Tibial nerve (tissue), 4 donors: ENCODE measurements around the gene KRT16. TPM values are rescaled to one million over a fixed set of nuclear protein-coding genes. Genes with fewer than 3 reads are reported as not detected.
"Not testable (repeated sequence)": the region's sequence is repeated elsewhere in the genome, so short reads cannot be mapped to it uniquely, and the experiment has no call there.

Experiments
- DNase-seq, 2 donors: peaks; one replicate each; pipeline ENCODE4 v3.0.0-alpha.2; 2019; ENCODE audit warnings: low spot score in 2 of 2
- H3K27ac ChIP-seq, 4 donors: fragments of 200-600 bp; sonication (generic) in 3 of 4; one replicate each; pipeline ENCODE4 v1.5.1; 2017 to 2019; ENCODE audit warnings: mild to moderate bottlenecking in 1 of 4
- H3K27me3 ChIP-seq, 2 donors: fragments of 200-600 bp; sonication (generic) in 1 of 2; one replicate each; pipeline versions ENCODE4 v1.5.1 to v1.6.0; 2017 to 2019
- H3K36me3 ChIP-seq, 3 donors: fragments of 200-600 bp; sonication (generic); one replicate each; pipeline ENCODE4 v1.5.1; 2018 to 2019
- H3K4me1 ChIP-seq, 4 donors: fragments of 200-600 bp; sonication (generic) in 3 of 4; one replicate each; pipeline ENCODE4 v1.5.1; 2017 to 2019
- H3K4me3 ChIP-seq, 4 donors: fragments of 200-600 bp; sonication (generic) in 3 of 4; one replicate each; pipeline ENCODE4 v1.5.1; 2017 to 2019; ENCODE audit warnings: mild to moderate bottlenecking in 1 of 4, moderate library complexity in 1 of 4
- H3K9me3 ChIP-seq, 4 donors: fragments of 200-600 bp; sonication (generic) in 3 of 4; one replicate each; pipeline ENCODE4 v1.5.1; 2017 to 2019
- EP300 ChIP-seq, 2 donors: sonication (generic); formaldehyde crosslinking; IDR thresholded peaks; one replicate each; pipeline ENCODE4 v1.6.1; 2017; ENCODE audit warnings: antibody characterized with exemption in 2 of 2, mild to moderate bottlenecking in 1 of 2
- POLR2A ChIP-seq, 2 donors: fragments of 450-650 bp; IDR thresholded peaks; one replicate each; pipeline ENCODE4 v1.6.1; 2017; ENCODE audit warnings: antibody characterized with exemption in 2 of 2, mild to moderate bottlenecking in 2 of 2, moderate library complexity in 2 of 2
- WGBS, 2 donors: methylation state at CpG; one replicate each; pipeline ENCODE4 v1.1.5; 2018; 5-methylcytosine and 5-hydroxymethylcytosine counted together
- total RNA-seq, 4 donors: library from RNA; depleted of rRNA; stranded (reverse); fragments of >200 nt; gene quantifications; one replicate each; pipeline ENCODE4 v1.1.0, GENCODE V29; 2016
- TF ChIP-seq, protein P1 (sequence below), 5 experiments: fragments of 200-600 bp in 3 of 5; fragments of 450-650 bp in 2 of 5; sonication (generic) in 3 of 5; IDR thresholded peaks; one replicate each; pipeline ENCODE4 v1.5.1; 2016 to 2019; ENCODE audit warnings: antibody characterized with exemption in 5 of 5, mild to moderate bottlenecking in 3 of 5, moderate library complexity in 2 of 5

KRT16 gene
- total RNA-seq, 4 donors from 2014 or later, result 2.4 to 12.6 (median 6.6) TPM; not detected in 1

DNA sequence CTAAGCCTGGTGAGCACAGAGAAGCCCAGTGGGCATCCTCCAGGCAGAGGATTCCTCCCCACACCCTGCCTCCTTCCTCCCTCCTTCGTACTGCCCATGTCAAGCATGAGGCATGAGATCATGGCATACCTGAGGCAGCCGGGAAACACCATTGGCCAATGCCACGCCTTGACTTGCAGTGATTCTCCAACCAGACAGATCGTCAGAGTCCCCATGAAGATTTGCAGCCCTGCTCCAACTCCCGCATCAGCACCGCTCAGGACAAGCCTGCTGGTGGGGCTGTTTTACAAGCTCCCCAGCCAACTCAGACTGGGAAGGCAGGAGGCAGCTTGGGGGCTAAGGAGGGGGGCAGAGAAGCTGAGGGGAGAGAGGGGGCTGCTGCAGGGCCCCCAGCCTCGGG lies 2.9 kb upstream of the KRT16 start:
- 52 to 53% methylated on average over 5 to 7 of the region's 7 CpGs for WGBS, 2 donors
- Histone ChIP-seq H3K4me1 (peaks cover 0 to 3% (median 0%) of the 10 kb centered on the region in 4 donors), H3K36me3 (no peaks in the 10 kb centered on the region), H3K4me3 (no peak overlapping the region), H3K9me3 (no peaks in the 10 kb centered on the region), H3K27me3 (no peaks in the 10 kb centered on the region), H3K27ac (no peak overlapping the region)
- TF ChIP-seq EP300 (IDR thresholded peaks at IDR 0.05) (no peak), POLR2A (IDR thresholded peaks at IDR 0.05) (no peak)
- TF ChIP-seq, protein P1, sequence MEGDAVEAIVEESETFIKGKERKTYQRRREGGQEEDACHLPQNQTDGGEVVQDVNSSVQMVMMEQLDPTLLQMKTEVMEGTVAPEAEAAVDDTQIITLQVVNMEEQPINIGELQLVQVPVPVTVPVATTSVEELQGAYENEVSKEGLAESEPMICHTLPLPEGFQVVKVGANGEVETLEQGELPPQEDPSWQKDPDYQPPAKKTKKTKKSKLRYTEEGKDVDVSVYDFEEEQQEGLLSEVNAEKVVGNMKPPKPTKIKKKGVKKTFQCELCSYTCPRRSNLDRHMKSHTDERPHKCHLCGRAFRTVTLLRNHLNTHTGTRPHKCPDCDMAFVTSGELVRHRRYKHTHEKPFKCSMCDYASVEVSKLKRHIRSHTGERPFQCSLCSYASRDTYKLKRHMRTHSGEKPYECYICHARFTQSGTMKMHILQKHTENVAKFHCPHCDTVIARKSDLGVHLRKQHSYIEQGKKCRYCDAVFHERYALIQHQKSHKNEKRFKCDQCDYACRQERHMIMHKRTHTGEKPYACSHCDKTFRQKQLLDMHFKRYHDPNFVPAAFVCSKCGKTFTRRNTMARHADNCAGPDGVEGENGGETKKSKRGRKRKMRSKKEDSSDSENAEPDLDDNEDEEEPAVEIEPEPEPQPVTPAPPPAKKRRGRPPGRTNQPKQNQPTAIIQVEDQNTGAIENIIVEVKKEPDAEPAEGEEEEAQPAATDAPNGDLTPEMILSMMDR (IDR thresholded peaks at IDR 0.05), result no peak
- no peak for DNase-seq

DNA sequence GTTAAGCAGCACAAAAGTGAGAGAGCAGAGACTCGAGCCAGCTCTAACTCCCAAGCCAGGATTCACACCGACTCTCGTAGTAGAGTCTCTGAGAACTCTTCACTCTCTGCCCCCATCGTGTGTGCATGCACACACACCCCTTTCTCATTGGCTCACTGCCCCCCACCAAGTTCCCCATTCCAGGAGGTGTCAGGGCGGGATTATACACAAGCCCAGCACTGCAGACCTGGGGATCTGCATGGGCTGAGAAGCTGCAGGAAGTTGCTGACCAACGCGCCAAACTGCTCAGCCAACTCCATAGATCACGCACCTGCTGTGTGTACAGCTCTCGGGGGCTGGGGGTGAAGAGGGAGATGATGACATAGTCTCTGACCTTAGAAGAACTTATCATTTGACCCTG lies 2.2 kb upstream of the KRT16 start:
- H3K9me3 ChIP-seq, DNase-seq, H3K36me3 ChIP-seq, H3K4me1 ChIP-seq, H3K4me3 ChIP-seq, H3K27ac ChIP-seq, H3K27me3 ChIP-seq: not testable (repeated sequence)
- WGBS, 2 donors, result 64 to 65% methylated on average over 9 of the region's 9 CpGs

DNA sequence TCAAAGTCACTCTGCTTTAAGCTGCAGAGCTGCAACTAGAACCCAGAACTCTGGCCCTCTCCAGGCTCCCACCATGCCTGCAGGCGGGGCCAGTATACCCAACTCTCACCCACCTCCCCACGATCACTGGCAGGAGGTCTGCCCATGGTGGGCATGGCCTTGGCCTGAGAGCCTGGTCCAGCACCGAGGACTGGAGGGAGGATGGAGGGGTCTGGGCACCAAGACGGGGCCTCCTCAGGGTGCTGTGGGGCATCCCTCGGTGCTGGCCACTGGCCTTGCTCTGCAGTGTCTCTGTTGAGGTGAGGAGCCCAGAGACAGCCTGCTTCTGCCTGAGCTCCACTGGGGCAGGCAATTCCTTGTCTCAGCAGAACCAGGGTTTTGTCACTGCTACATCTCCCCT lies 1.5 kb upstream of the KRT16 start:
- H3K27me3 ChIP-seq, result no peaks in the 10 kb centered on the region
- no peak for DNase-seq
- 73% methylated on average over 3 of the region's 5 CpGs; no CpG with 5 or more reads in 1 of the 2 donors for WGBS, 2 donors

DNA sequence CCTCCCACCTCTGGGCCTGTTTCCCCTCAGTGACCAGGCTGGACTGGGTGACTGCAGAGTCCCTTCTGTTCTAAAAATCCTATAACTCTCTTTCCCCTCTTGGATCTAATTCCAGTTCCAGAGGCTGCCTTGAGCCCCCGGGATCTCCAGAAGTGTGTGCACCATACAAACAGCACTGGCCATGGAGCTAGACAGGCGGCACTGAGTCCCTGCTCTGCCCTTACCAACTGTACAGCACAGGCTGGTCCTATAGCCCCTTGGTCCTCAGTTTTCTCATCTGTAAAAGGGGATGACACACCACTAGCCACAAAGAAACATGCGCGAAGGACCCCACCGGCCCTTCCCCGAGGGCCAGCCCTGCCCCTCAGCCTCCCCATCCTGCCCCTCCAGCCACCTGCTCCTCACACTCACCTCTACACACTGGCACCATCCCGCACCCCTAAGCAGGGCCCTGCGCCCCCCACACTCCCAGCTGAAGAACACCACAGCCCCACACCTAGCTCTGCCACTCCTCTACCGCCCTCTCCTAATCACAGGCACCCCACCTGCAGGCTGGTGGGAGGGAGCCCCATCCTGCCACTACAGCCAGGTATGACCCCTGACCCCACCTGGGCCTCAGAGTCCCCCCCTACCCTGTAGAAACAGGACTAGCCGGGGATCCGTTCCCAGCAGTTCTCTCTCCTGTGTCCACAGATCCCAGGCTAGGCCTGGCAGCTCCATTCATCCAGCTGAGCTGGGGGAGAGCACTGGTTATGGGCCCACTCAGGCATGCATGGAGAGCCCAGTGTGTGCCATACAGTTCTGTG lies 913 bp upstream of the KRT16 start:
- Histone ChIP-seq H3K4me1 (peaks cover 0 to 3% (median 0%) of the 10 kb centered on the region in 4 donors), H3K36me3 (no peaks in the 10 kb centered on the region), H3K27me3 (no peaks in the 10 kb centered on the region), H3K4me3 (no peak overlapping the region), H3K27ac (no peak overlapping the region), H3K9me3 (no peaks in the 10 kb centered on the region)
- no peak for TF ChIP-seq EP300 (IDR thresholded peaks at IDR 0.05)
- WGBS, 2 donors, result 82 to 85% methylated on average over 9 to 10 of the region's 11 CpGs
- DNase-seq, result no peak

More for the DNA sequence above, 1.5 kb upstream of the KRT16 start:
- TF ChIP-seq, protein P1 (IDR thresholded peaks at IDR 0.05), result no peak
- TF ChIP-seq POLR2A (IDR thresholded peaks at IDR 0.05), result no peak
- H3K9me3 ChIP-seq, result no peaks in the 10 kb centered on the region
- no peak overlapping the region for H3K27ac ChIP-seq
- no peaks in the 10 kb centered on the region for H3K36me3 ChIP-seq
- H3K4me1 ChIP-seq, result peaks cover 0 to 3% (median 0%) of the 10 kb centered on the region in 4 donors
- H3K4me3 ChIP-seq, result no peak overlapping the region

DNA sequence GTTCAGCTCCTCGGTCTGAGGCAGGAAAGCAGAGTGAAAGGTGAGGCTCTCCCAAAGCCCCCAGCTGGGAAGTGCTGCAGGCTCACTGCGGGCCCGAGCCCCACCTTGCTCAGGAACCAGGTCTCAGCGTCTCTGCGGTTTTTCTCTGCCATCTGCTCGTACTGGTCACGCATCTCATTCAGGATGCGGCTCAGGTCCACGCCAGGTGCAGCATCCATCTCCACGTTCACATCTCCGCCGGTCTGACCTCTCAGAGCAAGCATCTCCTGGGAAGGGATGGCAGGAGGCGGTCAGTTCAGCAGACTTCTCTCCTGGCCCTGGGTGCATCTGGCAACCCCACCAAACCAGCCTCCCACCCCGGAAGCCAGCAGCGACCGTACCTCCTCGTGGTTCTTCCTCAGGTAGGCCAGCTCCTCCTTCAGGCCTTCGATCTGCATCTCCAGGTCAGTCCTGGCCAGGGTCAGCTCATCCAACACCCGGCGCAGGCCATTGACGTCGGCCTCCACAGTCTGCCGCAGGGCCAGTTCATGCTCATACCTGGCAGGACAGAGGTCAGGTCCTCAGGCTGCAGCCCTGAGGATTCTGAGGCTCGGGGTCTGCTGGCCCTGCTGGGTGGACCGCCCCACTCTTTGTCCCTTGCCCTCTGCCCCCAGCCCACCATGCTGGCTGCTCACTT lies 1.5 kb downstream of the KRT16 start:
- no peak overlapping the region for H3K27ac ChIP-seq
- no peaks in the 10 kb centered on the region for H3K27me3 ChIP-seq
- H3K4me1 ChIP-seq, result peaks cover 0 to 3% (median 0%) of the 10 kb centered on the region in 4 donors
- no peak overlapping the region for H3K4me3 ChIP-seq
- peaks cover 0 to 17% (median 4%) of the 10 kb centered on the region in 4 donors for H3K9me3 ChIP-seq
- H3K36me3 ChIP-seq, result no peaks in the 10 kb centered on the region
- TF ChIP-seq, protein P1 (IDR thresholded peaks at IDR 0.05), result no peak
- no peak for TF ChIP-seq POLR2A (IDR thresholded peaks at IDR 0.05)
- no peak for TF ChIP-seq EP300 (IDR thresholded peaks at IDR 0.05)
- 84 to 96% methylated on average over 24 to 25 of the region's 25 CpGs for WGBS, 2 donors
- DNase-seq, result no peak

DNA sequence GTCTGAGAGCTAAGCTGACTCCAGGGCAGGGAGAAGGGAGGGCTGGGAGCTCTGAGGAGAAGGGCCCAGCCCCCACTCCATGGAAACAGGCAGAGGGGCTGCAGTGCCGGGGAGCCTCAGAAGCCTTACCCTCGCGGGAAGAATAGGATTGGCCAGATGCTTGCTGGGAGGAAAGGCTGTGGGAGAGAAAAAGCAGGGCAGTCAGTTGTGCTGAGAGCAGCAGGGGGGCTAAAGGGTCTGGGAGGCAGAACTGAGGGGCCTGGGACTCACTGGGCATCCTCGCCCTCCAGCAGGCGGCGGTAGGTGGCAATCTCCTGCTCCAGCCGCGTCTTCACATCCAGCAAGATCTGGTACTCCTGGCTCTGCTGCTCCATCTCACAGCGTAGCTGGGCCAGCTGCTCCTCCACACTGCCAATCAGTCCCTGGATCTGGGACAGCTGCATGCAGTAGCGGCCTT lies 2.5 kb downstream of the KRT16 start:
- not testable (repeated sequence) for H3K36me3 ChIP-seq, DNase-seq, H3K4me3 ChIP-seq, H3K27ac ChIP-seq, H3K27me3 ChIP-seq, H3K4me1 ChIP-seq
- peaks cover 0 to 21% (median 4%) of the 10 kb centered on the region in 4 donors for H3K9me3 ChIP-seq
- TF ChIP-seq, protein P1 (IDR thresholded peaks at IDR 0.05), result peak in 1 of 5 experiments; percentile 7
- 10 to 17% methylated on average over 10 of the region's 10 CpGs for WGBS, 2 donors

DNA sequence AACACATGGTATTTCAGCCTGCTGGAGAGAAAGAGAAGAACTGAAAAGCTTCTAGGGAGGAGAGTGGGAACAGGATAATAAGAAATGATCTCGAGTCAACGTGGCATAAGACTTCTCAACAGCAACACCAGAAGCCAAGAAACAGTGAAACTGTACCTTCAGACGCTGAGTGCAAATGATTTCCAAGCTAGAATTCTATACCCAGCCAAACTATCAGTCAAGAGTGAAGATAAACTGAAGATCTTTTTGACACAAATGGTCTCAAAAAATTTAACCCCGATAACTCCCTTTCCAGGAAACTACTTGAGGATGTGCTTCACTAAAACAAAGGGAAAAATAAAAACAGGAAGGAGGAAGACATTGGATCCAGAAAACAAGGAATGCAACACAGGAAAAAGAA lies 5.6 kb downstream of the KRT16 start:
- peaks cover 0 to 21% (median 4%) of the 10 kb centered on the region in 4 donors for H3K9me3 ChIP-seq
- 73 to 94% methylated on average over 4 of the region's 4 CpGs for WGBS, 2 donors
- not testable (repeated sequence) for H3K27ac ChIP-seq, H3K4me3 ChIP-seq, H3K4me1 ChIP-seq, DNase-seq, H3K27me3 ChIP-seq, H3K36me3 ChIP-seq
